ENCODE measurements around the gene PATJ.

- TF ChIP-seq POLR2A (IDR thresholded peaks at IDR 0.05) (no peak), CTCF (IDR thresholded peaks at IDR 0.05) (no peak)
These were observed 355.2 kb downstream of the PATJ start for GRCh38 chr1:62097464-62097863.

Measured in tibial nerve (tissue), 3 donors.